OCI-LY7 (cell line): ENCODE results near the gene PTPRF.

Experiments
- EZH2phosphoT487 ChIP-seq: fragments of 200-600 bp; sonication (generic); IDR thresholded peaks from 2 replicates; pipeline ENCODE4 v1.6.1; 2018; ENCODE audit warnings: low read depth, borderline replicate concordance, mild to moderate bottlenecking, mixed run types, antibody characterized with exemption, low read length, moderate library complexity, mixed read lengths
- TF ChIP-seq, protein P1 (sequence below): fragments of 200-600 bp; sonication (generic); conservative IDR thresholded peaks from 2 replicates; pipeline ENCODE4 v1.5.1; 2014; ENCODE audit warnings: mild to moderate bottlenecking, antibody characterized with exemption, low read length, moderate library complexity, mixed read lengths

DNA sequence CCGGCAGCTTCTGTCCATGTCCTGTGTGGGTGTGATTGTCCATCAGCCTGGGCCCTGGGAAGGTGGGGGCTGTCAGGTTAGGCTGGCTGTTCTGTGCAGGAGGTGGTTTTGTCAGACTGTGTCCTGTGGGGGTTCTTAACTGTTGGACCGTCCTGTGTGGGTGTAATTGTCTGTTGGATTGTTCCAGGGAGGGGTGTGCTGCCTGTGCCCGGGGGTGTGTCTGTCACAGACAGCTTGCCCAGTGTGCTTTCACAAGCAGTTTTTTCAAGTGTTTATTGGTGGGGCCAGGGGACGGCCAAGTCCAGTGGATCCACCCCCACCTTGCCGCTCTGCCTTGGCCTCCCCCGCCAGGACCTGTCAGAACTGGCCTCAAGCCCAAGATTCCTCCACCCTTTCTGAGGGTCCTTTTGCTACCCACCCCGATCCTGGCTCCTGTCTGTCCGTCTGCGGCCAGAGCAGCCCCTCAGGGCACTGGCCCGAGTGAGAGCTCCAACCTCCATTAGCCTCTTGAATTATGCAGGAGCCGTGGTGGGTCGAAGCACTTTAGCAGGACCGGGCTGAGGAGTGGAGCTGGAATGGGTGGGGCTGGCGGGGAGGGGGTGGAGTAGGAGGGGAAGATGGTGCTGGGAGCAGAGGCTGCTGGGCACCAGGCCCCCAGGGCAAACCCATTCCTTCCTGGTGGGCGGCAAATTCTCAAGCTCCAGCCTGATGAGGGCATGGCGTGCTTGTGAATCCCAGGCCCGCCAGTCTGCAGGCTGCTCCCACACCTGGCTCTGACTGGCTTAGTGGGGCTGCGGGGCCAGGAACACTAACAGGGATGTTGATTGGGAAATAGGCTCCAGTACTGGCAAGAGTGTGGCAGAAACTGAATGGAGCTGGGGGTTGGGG is 47.2 kb downstream of the PTPRF start:
- TF ChIP-seq, protein P1, sequence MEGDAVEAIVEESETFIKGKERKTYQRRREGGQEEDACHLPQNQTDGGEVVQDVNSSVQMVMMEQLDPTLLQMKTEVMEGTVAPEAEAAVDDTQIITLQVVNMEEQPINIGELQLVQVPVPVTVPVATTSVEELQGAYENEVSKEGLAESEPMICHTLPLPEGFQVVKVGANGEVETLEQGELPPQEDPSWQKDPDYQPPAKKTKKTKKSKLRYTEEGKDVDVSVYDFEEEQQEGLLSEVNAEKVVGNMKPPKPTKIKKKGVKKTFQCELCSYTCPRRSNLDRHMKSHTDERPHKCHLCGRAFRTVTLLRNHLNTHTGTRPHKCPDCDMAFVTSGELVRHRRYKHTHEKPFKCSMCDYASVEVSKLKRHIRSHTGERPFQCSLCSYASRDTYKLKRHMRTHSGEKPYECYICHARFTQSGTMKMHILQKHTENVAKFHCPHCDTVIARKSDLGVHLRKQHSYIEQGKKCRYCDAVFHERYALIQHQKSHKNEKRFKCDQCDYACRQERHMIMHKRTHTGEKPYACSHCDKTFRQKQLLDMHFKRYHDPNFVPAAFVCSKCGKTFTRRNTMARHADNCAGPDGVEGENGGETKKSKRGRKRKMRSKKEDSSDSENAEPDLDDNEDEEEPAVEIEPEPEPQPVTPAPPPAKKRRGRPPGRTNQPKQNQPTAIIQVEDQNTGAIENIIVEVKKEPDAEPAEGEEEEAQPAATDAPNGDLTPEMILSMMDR: no peak
- no peak for TF ChIP-seq EZH2phosphoT487
